Epithelial cell of prostate (primary cell): ENCODE measurements around the gene MARCO.
"Not testable (repeated sequence)": the region's sequence is repeated elsewhere in the genome, so short reads cannot be mapped to it uniquely, and the experiment has no call there.

ENCODE experiments used
- DNase-seq: peaks from one replicate; pipeline ENCODE4 v3.0.0-alpha.2; 2011; ENCODE audit warnings: low read depth, low spot score
- H3K27ac ChIP-seq: fragments of 450-650 bp; 2 replicates; pipeline ENCODE4 v1.5.1; 2017; ENCODE audit warnings: mild to moderate bottlenecking

The MARCO gene

GRCh38 chr2:119025013-119025412 is 83.0 kb downstream of the MARCO start:
- no peak overlapping the region for H3K27ac ChIP-seq
- DNase-seq, result no peak

- DNase-seq, result no peak
- no peak overlapping the region for H3K27ac ChIP-seq
Measured at GRCh38 chr2:119025762-119026351, 83.9 kb downstream of the MARCO start.

- DNase-seq, result no peak
- no peak overlapping the region for H3K27ac ChIP-seq
Measured at GRCh38 chr2:119026890-119027289, 84.9 kb downstream of the MARCO start.

GRCh38 chr2:119028327-119029174 is 86.6 kb downstream of the MARCO start:
- DNase-seq, result no peak
- no peak overlapping the region for H3K27ac ChIP-seq

GRCh38 chr2:119029297-119029696 is 87.3 kb downstream of the MARCO start:
- no peak overlapping the region for H3K27ac ChIP-seq
- DNase-seq, result no peak

GRCh38 chr2:119037922-119038321 is 95.9 kb downstream of the MARCO start:
- not testable (repeated sequence) for H3K27ac ChIP-seq, DNase-seq

- H3K27ac ChIP-seq, result no peak overlapping the region
- no peak for DNase-seq
Measured at GRCh38 chr2:119040730-119041129, 98.7 kb downstream of the MARCO start.
